Left lung (tissue), 10 donors: ENCODE measurements around the gene ATP9A. TPM values are rescaled to one million over a fixed set of nuclear protein-coding genes. Genes with fewer than 3 reads are reported as not detected.
"Not testable (repeated sequence)": the region's sequence is repeated elsewhere in the genome, so short reads cannot be mapped to it uniquely, and the experiment has no call there.

Experiments
- ATAC-seq: fragments of 200-7000 bp; cut with Tn5 transposase; one replicate; pipeline ENCODE4 v1.9.1; 2020; ENCODE audit warnings: moderate library complexity
- DNase-seq, 4 donors: peaks; one replicate each; pipeline ENCODE4 v3.0.0-alpha.2; 2013 to 2020
- H3K27ac ChIP-seq, 2 donors: fragments of 200-600 bp; sonication (generic) in 1 of 2; one replicate each; pipeline versions ENCODE4 v1.5.0 to v1.8.0; 2020 to 2021
- H3K27me3 ChIP-seq, 2 donors: fragments of 200-600 bp; sonication (generic) in 1 of 2; one replicate each; pipeline versions ENCODE4 v1.5.0 to v1.8.0; 2020 to 2021
- H3K36me3 ChIP-seq, 2 donors: fragments of 200-600 bp; sonication (generic) in 1 of 2; one replicate each; pipeline versions ENCODE4 v1.5.0 to v1.8.0; 2020 to 2021
- H3K4me1 ChIP-seq, 2 donors: fragments of 200-600 bp; one replicate each; pipeline ENCODE4 v1.8.0; 2021
- H3K4me3 ChIP-seq, 2 donors: fragments of 200-600 bp; sonication (generic) in 1 of 2; one replicate each; pipeline versions ENCODE4 v1.5.0 to v1.8.0; 2020 to 2021; ENCODE audit warnings: mild to moderate bottlenecking in 1 of 2
- H3K9me3 ChIP-seq, 2 donors: fragments of 200-600 bp; sonication (generic) in 1 of 2; one replicate each; pipeline versions ENCODE4 v1.5.0 to v1.8.0; 2020 to 2021
- CTCF ChIP-seq, 2 donors: fragments of 200-600 bp; sonication (generic) in 1 of 2; IDR thresholded peaks; one replicate each; pipeline versions ENCODE4 v1.5.0 to v1.8.0; 2021; ENCODE audit warnings: antibody characterized with exemption in 2 of 2
- intact Hi-C, 2 donors: fragments of 100-400 bp; cut with DNase I; formaldehyde crosslinking; loops; one replicate each; pipeline versions ENCODE4 v1.11.2 to v1.14.2; 2022
- polyA plus RNA-seq, 6 donors: library from polyadenylated mRNA; unstranded; fragments of 120-200 nt; gene quantifications; one replicate each; pipeline ENCODE4 v1.2.1, GENCODE V29; 2013; ENCODE audit not compliant: insufficient read length in 6 of 6
- total RNA-seq, 2 donors: library from RNA; stranded (reverse); fragmentation: NEBNext Ultra II Directional; extraction: Animal tissue kit (Norgen Biotek cat#: 25700); gene quantifications; one replicate each; pipeline ENCODE4 v1.2.1, GENCODE V29; 2021
- donor health status: DM: no; HTN: yes; CAD: no.
- donor health status: DM: no; HTN: no; CAD: no.

ATP9A gene
- total and polyA plus RNA-seq, 8 donors: 15.3 to 59.7 (median 50.4) TPM

DNA sequence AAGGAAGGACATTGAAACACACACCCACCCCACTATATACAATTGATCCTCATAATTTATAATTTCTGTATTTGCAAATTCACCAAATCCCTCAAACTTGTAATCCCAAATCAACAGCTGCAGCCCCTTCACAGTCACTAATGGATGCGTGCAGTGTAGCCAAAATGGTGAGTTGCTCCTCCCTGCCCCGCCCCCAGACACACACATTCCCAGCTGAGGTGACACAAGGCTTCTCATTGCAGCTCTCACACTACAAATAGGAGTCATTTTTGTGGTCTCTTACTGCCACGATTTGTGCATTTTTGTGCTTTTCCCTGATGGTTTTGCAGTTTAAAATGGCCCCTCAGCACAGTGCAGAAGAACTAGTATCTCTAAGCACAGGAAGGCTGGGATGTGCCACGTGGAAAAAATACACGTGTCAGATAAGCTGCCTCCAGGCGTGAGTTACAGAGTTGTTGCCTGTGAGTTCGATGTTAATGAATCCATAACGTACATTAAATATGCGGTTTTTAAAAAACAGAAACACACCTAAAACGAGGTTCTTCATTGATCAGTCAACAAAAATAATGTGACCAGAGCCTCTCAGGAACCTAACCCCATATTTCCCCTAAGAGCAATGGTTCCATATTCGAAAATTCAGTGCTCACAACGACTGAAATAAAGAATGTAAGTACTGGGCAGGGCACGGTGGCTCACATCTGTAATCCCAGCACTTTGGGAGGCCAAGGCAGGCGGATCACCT, 8.2 kb downstream of the ATP9A start:
- ATAC-seq: no peak
- no peak for TF ChIP-seq CTCF (IDR thresholded peaks at IDR 0.05)
- Histone ChIP-seq H3K36me3 (no peaks in the 10 kb centered on the region), H3K4me3 (no peak overlapping the region), H3K4me1 (peaks cover 0 to 4% of the 10 kb centered on the region in 2 donors), H3K27ac (no peak overlapping the region), H3K27me3 (no peaks in the 10 kb centered on the region), H3K9me3 (no peaks in the 10 kb centered on the region)
- intact Hi-C loops: no loop called here
- DNase-seq: no peak

DNA sequence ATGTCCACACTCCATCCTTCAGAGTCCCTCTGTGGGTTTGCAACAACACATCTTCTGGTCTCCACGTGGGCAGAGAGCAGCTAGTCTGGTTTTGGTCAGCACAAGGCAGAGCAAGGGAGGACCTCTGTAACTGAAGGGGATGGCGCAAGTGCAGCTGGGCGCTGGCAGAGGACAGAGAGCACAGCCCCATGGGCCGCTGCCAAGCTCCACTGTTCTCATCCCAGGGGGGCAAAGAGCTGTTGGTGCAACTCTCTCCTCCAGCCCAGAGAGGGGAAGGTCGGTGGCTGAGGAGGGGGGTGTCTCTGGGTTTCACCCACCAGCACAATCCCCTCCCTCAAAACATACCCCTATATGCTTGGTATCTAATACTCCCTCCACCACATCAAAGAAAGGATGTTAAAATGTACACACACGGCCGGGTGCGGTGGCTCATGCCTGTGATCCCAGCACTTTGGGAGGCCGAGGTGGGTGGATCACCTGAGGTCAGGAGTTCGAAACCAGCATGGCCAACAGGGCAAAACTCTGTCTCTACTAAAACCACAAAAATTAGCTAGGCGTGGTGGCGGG, 9.1 kb downstream of the ATP9A start:
- no peak overlapping the region for H3K4me3 ChIP-seq
- no peak for TF ChIP-seq CTCF (IDR thresholded peaks at IDR 0.05)
- no peaks in the 10 kb centered on the region for H3K9me3 ChIP-seq
- no peaks in the 10 kb centered on the region for H3K36me3 ChIP-seq
- intact Hi-C loops: no loop called here
- no peak overlapping the region for H3K27ac ChIP-seq
- DNase-seq: no peak
- no peaks in the 10 kb centered on the region for H3K27me3 ChIP-seq
- no peak for ATAC-seq
- peaks cover 0 to 4% of the 10 kb centered on the region in 2 donors for H3K4me1 ChIP-seq

DNA sequence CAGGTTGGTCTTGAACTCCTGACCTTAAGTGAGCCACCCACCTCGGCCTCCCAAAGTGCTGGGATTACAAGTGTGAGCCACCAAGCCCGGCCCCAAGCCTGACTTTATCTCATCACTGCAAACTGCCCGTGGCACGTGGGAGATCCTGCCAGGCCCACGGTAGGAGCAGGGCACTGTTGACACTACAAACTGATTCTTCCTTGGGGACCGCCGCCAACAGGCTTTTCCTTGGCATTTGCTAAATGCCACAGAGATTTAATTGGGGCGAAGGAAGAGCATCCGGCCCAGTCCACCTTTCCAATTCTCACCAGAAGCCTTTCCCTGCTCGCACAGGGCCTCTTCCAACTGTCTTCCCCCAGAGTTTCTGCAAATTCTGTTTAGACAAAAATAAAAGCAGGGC, 11.0 kb downstream of the ATP9A start:
- DNase-seq: no peak
- Histone ChIP-seq H3K4me1 (peaks cover 4% of the 10 kb centered on the region in 2 donors), H3K27ac (no peak overlapping the region), H3K27me3 (no peaks in the 10 kb centered on the region), H3K36me3 (no peaks in the 10 kb centered on the region), H3K9me3 (no peaks in the 10 kb centered on the region), H3K4me3 (no peak overlapping the region)
- no peak for ATAC-seq
- intact Hi-C loops: no loop called here
- no peak for TF ChIP-seq CTCF (IDR thresholded peaks at IDR 0.05)

- Histone ChIP-seq H3K4me3 (no peak overlapping the region), H3K4me1 (peaks cover 4 to 8% of the 10 kb centered on the region in 2 donors), H3K27ac (no peak overlapping the region), H3K9me3 (no peaks in the 10 kb centered on the region), H3K36me3 (no peaks in the 10 kb centered on the region), H3K27me3 (no peaks in the 10 kb centered on the region)
- no peak for DNase-seq
- ATAC-seq: no peak
- no peak for TF ChIP-seq CTCF (IDR thresholded peaks at IDR 0.05)
- intact Hi-C loops: no loop called here
These were observed 11.5 kb downstream of the ATP9A start for GRCh38 chr20:51756653-51757052.

DNA sequence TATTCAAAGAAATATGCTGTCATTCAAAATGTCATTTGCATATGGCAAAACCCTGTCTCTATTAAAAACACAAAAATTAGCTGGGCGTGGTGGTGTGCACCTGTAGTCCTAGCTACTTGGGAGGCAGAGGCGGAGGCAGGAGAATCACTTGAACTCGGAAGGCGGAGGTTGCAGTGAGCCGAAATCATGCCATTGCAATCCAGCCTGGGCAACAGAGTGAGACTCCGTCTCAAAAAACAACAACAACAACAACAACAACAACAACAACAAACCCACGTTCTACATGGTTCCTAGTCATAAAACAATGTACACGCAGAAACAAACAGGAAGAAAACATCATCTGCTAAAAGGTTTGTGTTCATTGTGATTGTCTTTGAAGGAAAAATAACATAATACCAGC, 15.0 kb downstream of the ATP9A start:
- intact Hi-C loops, H3K27ac ChIP-seq, H3K4me3 ChIP-seq, H3K36me3 ChIP-seq, H3K9me3 ChIP-seq, H3K27me3 ChIP-seq, DNase-seq, H3K4me1 ChIP-seq, ATAC-seq: not testable (repeated sequence)
